ENCODE measurements around the gene SLC25A13.

The SLC25A13 gene

GRCh38 chr7:96243241-96243640 is 78.7 kb downstream of the SLC25A13 start:
- DNase-seq (ENCODE audit: low read depth, low spot score), result no peak

- peak; percentile 32 for DNase-seq (ENCODE audit: low read depth, low spot score)
These were observed 80.0 kb downstream of the SLC25A13 start for GRCh38 chr7:96241855-96242254.

- DNase-seq (ENCODE audit: low read depth, low spot score), result no peak
These were observed 82.7 kb downstream of the SLC25A13 start for GRCh38 chr7:96238976-96239766.

- peak; percentile 59 for DNase-seq (ENCODE audit: low read depth, low spot score)
These were observed 83.4 kb downstream of the SLC25A13 start for GRCh38 chr7:96238474-96238873.

- DNase-seq (ENCODE audit: low read depth, low spot score), result no peak
These were observed 84.9 kb downstream of the SLC25A13 start for GRCh38 chr7:96237040-96237439.

- peak; percentile 94 for DNase-seq (ENCODE audit: low read depth, low spot score)
These were observed 85.5 kb downstream of the SLC25A13 start for GRCh38 chr7:96236198-96237039.

- no peak for DNase-seq (ENCODE audit: low read depth, low spot score)
These were observed 86.6 kb downstream of the SLC25A13 start for GRCh38 chr7:96235281-96235680.

- no peak for DNase-seq (ENCODE audit: low read depth, low spot score)
These were observed 88.3 kb downstream of the SLC25A13 start for GRCh38 chr7:96233528-96234154.

GRCh38 chr7:96233084-96233483 is 88.8 kb downstream of the SLC25A13 start:
- DNase-seq (ENCODE audit: low read depth, low spot score), result no peak

GRCh38 chr7:96228760-96229159 is 93.1 kb downstream of the SLC25A13 start:
- no peak for DNase-seq (ENCODE audit: low read depth, low spot score)

- no peak for DNase-seq (ENCODE audit: low read depth, low spot score)
These were observed 96.6 kb downstream of the SLC25A13 start for GRCh38 chr7:96225251-96225650.

GRCh38 chr7:96224685-96225084 is 97.2 kb downstream of the SLC25A13 start:
- no peak for DNase-seq (ENCODE audit: low read depth, low spot score)

- no peak for DNase-seq (ENCODE audit: low read depth, low spot score)
These were observed 97.8 kb downstream of the SLC25A13 start for GRCh38 chr7:96224073-96224472.

- DNase-seq (ENCODE audit: low read depth, low spot score), result no peak
These were observed 100.0 kb downstream of the SLC25A13 start for GRCh38 chr7:96221888-96222287.

- DNase-seq (ENCODE audit: low read depth, low spot score), result peak; percentile 59
These were observed 102.3 kb downstream of the SLC25A13 start for GRCh38 chr7:96219378-96220130.

- no peak for DNase-seq (ENCODE audit: low read depth, low spot score)
These were observed 103.1 kb downstream of the SLC25A13 start for GRCh38 chr7:96218664-96219243.

GRCh38 chr7:96217147-96217546 is 104.8 kb downstream of the SLC25A13 start:
- no peak for DNase-seq (ENCODE audit: low read depth, low spot score)

GRCh38 chr7:96216373-96216772 is 105.5 kb downstream of the SLC25A13 start:
- DNase-seq (ENCODE audit: low read depth, low spot score), result no peak

GRCh38 chr7:96212474-96212873 is 109.4 kb downstream of the SLC25A13 start:
- DNase-seq (ENCODE audit: low read depth, low spot score), result no peak

GRCh38 chr7:96211954-96212353 is 109.9 kb downstream of the SLC25A13 start:
- DNase-seq (ENCODE audit: low read depth, low spot score), result no peak

GRCh38 chr7:96205665-96206064 is 116.2 kb downstream of the SLC25A13 start:
- no peak for DNase-seq (ENCODE audit: low read depth, low spot score)

Data from astrocyte of the hippocampus (primary cell).